Fibroblast of upper back skin (primary cell): ENCODE data around the gene PSORS1C1.

Source experiments
- DNase-seq: peaks from one replicate; pipeline ENCODE4 v3.0.0-alpha.2; 2013

Gene PSORS1C1

GRCh38 chr6:31096656-31097055 is 17.9 kb upstream of the PSORS1C1 start:
- DNase-seq = no peak

- DNase-seq = no peak
Observed at GRCh38 chr6:31098449-31098938, 16.1 kb upstream of the PSORS1C1 start.

GRCh38 chr6:31103136-31103535 is 11.5 kb upstream of the PSORS1C1 start:
- no peak for DNase-seq

- DNase-seq = no peak
Observed at GRCh38 chr6:31107052-31107451, 7.5 kb upstream of the PSORS1C1 start.

GRCh38 chr6:31110825-31111582 is 3.6 kb upstream of the PSORS1C1 start:
- DNase-seq = no peak

GRCh38 chr6:31111712-31112111 is 2.9 kb upstream of the PSORS1C1 start:
- DNase-seq = no peak

- DNase-seq = no peak
Observed at GRCh38 chr6:31112478-31112877, 2.1 kb upstream of the PSORS1C1 start, which contains the start of gene C6orf15. Gene C6orf15, minus strand, starts transcription at chr6:31112575. Its CDS starts 20 bp downstream, at chr6:31112555.

GRCh38 chr6:31113861-31114540 is 599 bp upstream of the PSORS1C1 start:
- DNase-seq = peak; percentile 98

GRCh38 chr6:31114970-31115849 is 610 bp downstream of the PSORS1C1 start:
- DNase-seq = peak; percentile 75

GRCh38 chr6:31115941-31116560 is 1.5 kb downstream of the PSORS1C1 start:
- DNase-seq = no peak

GRCh38 chr6:31116661-31117385 is 2.2 kb downstream of the PSORS1C1 start:
- peak; percentile 22 for DNase-seq

- DNase-seq = no peak
Observed at GRCh38 chr6:31118178-31118577, 3.6 kb downstream of the PSORS1C1 start.

- DNase-seq = no peak
Observed at GRCh38 chr6:31120151-31120915, 5.7 kb downstream of the PSORS1C1 start, which contains the start of gene CDSN. Gene CDSN, minus strand, starts transcription at chr6:31120446. Its CDS starts 27 bp downstream, at chr6:31120419.

- DNase-seq = no peak
Observed at GRCh38 chr6:31121131-31121790, 6.7 kb downstream of the PSORS1C1 start.

- DNase-seq = peak; percentile 50
Observed at GRCh38 chr6:31122791-31123706, 8.4 kb downstream of the PSORS1C1 start.

- peak; percentile 24 for DNase-seq
Observed at GRCh38 chr6:31125162-31125561, 10.6 kb downstream of the PSORS1C1 start.

GRCh38 chr6:31125586-31126363 is 11.2 kb downstream of the PSORS1C1 start:
- peak; percentile 55 for DNase-seq

- DNase-seq = no peak
Observed at GRCh38 chr6:31126396-31127175, 12.0 kb downstream of the PSORS1C1 start.
